ENCODE data around the gene EQTN.

EQTN gene

GRCh38 chr9:27308691-27309390, 11.9 kb upstream of the EQTN start:
- H3K4me3 ChIP-seq (ENCODE audit: control insufficient read depth, low read depth, low read length) = no peak overlapping the region
- no peak for DNase-seq (ENCODE audit: low read depth)
- no peak for TF ChIP-seq CTCF (IDR thresholded peaks at IDR 0.05; ENCODE audit: control insufficient read depth, insufficient read depth, low read depth, low read length, missing control alignments)

- no peak for TF ChIP-seq CTCF (IDR thresholded peaks at IDR 0.05; ENCODE audit: control insufficient read depth, insufficient read depth, low read depth, low read length, missing control alignments)
- DNase-seq (ENCODE audit: low read depth) = no peak
- H3K4me3 ChIP-seq (ENCODE audit: control insufficient read depth, low read depth, low read length) = no peak overlapping the region
These were observed 7.6 kb upstream of the EQTN start for GRCh38 chr9:27304521-27304920.

GRCh38 chr9:27303219-27303618, 6.3 kb upstream of the EQTN start:
- DNase-seq (ENCODE audit: low read depth) = no peak
- TF ChIP-seq CTCF (IDR thresholded peaks at IDR 0.05; ENCODE audit: control insufficient read depth, insufficient read depth, low read depth, low read length, missing control alignments) = no peak
- H3K4me3 ChIP-seq (ENCODE audit: control insufficient read depth, low read depth, low read length) = no peak overlapping the region

- no peak for DNase-seq (ENCODE audit: low read depth)
- H3K4me3 ChIP-seq (ENCODE audit: control insufficient read depth, low read depth, low read length) = no peak overlapping the region
- TF ChIP-seq CTCF (IDR thresholded peaks at IDR 0.05; ENCODE audit: control insufficient read depth, insufficient read depth, low read depth, low read length, missing control alignments) = no peak
These were observed 3.0 kb downstream of the EQTN start for GRCh38 chr9:27293996-27294395.

GRCh38 chr9:27292659-27293405, 4.1 kb downstream of the EQTN start:
- TF ChIP-seq CTCF (IDR thresholded peaks at IDR 0.05; ENCODE audit: control insufficient read depth, insufficient read depth, low read depth, low read length, missing control alignments) = no peak
- no peak overlapping the region for H3K4me3 ChIP-seq (ENCODE audit: control insufficient read depth, low read depth, low read length)
- DNase-seq (ENCODE audit: low read depth) = peak; percentile 32

- no peak for TF ChIP-seq CTCF (IDR thresholded peaks at IDR 0.05; ENCODE audit: control insufficient read depth, insufficient read depth, low read depth, low read length, missing control alignments)
- no peak for DNase-seq (ENCODE audit: low read depth)
- no peak overlapping the region for H3K4me3 ChIP-seq (ENCODE audit: control insufficient read depth, low read depth, low read length)
These were observed 5.7 kb downstream of the EQTN start for GRCh38 chr9:27291292-27291691.
